ENCODE results near the gene MOB2.

MOB2 gene

DNA sequence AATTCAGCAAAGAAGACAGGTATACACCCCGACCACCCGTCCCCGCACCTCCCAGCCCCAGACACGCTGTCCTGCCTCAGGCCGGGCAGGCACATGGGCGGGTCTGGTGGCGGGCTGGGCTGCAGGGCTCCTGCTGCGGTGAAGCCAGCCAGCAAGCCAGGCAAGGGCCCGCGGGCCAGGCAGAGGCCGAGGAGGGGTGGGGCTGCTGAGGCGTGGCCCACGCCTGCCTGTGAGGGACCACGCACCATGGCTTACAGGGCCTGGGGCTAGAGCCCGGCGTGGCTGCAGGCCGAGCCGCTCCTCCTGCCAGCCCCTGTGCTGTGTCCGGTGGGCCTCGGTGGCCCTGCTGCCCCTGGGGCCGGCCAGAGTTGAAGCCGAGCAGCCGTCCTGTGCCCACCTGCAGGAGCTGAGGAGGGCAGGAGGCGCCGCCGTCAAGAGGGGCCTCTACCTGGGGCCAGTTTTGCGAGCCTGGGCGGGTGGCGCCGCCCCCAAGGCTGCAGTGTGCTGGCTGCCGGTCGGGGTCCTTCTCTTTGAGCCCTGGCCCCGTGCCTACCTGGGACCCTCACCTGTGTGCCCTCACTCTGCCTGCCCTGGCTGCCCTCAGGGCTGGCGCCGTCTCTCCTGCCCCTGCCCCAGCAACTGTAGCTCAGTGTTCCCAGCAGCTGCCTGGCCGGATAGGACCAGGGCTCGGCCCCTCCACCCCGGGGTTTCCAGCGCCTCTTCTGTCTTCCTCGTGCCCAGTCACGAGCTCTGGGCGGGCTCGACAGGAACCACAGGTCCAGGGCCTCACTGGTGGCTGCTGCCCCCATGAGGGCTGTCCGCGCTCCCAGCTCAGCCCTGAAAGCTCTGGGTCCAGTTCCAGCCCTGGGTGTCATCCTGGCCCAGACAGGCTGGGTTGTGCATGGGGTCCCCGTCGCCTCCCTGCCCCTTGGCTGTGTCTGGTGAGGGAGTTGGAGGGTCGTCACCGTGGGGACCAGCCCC is 38.4 kb downstream of the MOB2 start:
- peaks cover 12% of the 10 kb centered on the region for H3K27me3 ChIP-seq (ENCODE audit: control insufficient read depth, insufficient read depth, low read length)
- H3K4me3 ChIP-seq (ENCODE audit: low read length) = no peak overlapping the region
- no peak overlapping the region for H3K4me2 ChIP-seq (ENCODE audit: low read length)
- no peaks in the 10 kb centered on the region for H3K36me3 ChIP-seq (ENCODE audit: insufficient read depth, low read length)
- H3K4me1 ChIP-seq (ENCODE audit: control insufficient read depth, insufficient read depth, low read length) = no peaks in the 10 kb centered on the region
- no peak overlapping the region for H3K9ac ChIP-seq (ENCODE audit: low read depth, low read length)
- H3K9me3 ChIP-seq (replicated peaks; ENCODE audit: low read length) = no peaks in the 10 kb centered on the region

DNA sequence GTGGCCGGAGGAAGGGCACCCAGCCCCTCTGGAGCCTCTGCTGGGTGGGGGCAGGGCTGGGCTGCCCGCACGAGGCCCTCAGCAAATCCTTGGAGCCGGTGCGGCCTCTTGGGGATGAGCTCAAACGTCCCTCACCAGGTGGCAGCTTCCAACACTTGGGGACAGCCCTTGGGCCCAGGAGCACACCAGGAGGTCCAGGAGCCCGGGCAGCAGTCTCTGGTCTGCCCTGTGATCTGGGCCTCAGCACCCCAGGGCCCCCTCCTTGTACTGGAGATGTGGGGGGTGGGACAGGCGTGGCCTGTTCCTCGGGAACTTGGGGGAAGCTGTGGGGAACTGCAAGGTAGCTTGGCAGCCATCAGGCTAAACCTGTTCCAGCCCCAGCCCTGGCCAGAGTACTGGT is 40.0 kb downstream of the MOB2 start:
- Histone ChIP-seq H3K9me3 (replicated peaks; ENCODE audit: low read length) (no peaks in the 10 kb centered on the region), H3K4me1 (ENCODE audit: control insufficient read depth, insufficient read depth, low read length) (no peaks in the 10 kb centered on the region), H3K27me3 (ENCODE audit: control insufficient read depth, insufficient read depth, low read length) (no peaks in the 10 kb centered on the region), H3K36me3 (ENCODE audit: insufficient read depth, low read length) (no peaks in the 10 kb centered on the region), H3K9ac (ENCODE audit: low read depth, low read length) (no peak overlapping the region), H3K4me3 (ENCODE audit: low read length) (no peak overlapping the region), H3K4me2 (ENCODE audit: low read length) (no peak overlapping the region)

DNA sequence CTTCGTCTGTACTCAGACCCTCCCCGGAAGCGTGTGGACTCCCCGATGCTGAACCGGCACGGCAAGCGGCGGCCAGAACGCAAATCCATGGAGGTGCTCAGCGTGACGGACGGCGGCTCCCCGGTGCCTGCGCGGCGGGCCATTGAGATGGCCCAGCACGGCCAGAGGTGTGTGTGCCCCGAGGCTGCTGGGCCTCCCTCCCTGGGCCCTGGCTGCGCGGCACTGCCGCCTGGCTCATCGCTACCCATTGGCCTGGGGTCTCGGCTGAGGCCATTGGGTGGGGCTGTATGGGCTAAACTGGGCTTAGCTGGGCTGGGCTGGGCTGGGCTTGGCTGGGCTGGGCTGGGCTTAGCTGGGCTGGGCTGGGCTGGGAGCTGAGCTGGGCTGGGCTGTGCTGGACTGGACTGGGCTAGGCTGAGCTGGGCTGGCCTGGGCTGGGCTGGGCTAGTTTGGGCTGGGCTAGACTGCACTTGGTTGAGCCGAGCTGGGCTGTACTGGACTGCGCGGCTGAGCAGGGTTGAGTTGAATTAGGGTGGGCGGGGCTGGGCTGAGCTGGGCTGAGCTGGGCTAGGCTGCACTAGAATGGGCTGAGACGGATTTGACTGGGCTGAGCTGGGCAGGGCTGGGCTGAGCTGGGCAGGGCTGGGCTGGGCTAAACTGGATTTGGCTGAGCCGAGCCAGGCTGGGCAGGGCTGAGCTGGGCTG is 40.7 kb downstream of the MOB2 start:
- no peaks in the 10 kb centered on the region for H3K9me3 ChIP-seq (replicated peaks; ENCODE audit: low read length)
- no peaks in the 10 kb centered on the region for H3K4me1 ChIP-seq (ENCODE audit: control insufficient read depth, insufficient read depth, low read length)
- no peaks in the 10 kb centered on the region for H3K27me3 ChIP-seq (ENCODE audit: control insufficient read depth, insufficient read depth, low read length)
- no peaks in the 10 kb centered on the region for H3K36me3 ChIP-seq (ENCODE audit: insufficient read depth, low read length)
- no peak overlapping the region for H3K4me3 ChIP-seq (ENCODE audit: low read length)
- no peak overlapping the region for H3K9ac ChIP-seq (ENCODE audit: low read depth, low read length)
- H3K4me2 ChIP-seq (ENCODE audit: low read length) = no peak overlapping the region

DNA sequence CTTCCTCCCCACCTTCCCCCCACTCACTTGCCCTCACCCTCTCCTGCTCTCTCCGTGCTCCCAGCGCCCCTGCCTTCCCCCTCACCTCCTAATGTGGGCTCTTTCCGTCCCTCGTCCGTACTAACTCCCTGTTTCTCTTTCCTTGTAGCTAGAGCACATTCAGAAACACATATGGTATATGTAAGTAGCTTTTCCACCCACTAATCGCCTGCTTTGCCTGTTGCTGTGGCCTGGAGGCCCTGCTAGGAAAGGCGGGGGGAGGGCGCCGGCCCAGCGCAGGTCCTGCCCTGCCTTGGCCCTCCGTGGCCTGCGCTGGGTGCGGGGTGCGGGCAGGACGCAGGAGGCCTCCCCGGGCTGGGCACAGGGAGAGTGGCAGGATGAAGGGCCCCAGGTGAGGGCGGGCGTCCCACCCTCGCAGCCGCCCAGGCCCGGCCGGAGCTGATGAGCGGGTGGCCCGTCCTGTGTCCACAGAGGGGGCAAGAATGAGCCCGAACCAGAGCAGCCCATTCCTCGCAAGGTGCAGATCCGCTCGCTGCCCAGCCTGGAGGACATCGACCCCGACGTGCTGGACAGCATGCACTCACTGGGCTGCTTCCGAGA is 41.7 kb downstream of the MOB2 start:
- Histone ChIP-seq H3K4me1 (ENCODE audit: control insufficient read depth, insufficient read depth, low read length) (no peaks in the 10 kb centered on the region), H3K27me3 (ENCODE audit: control insufficient read depth, insufficient read depth, low read length) (peaks cover 2% of the 10 kb centered on the region), H3K36me3 (ENCODE audit: insufficient read depth, low read length) (no peaks in the 10 kb centered on the region), H3K4me2 (ENCODE audit: low read length) (no peak overlapping the region), H3K9ac (ENCODE audit: low read depth, low read length) (no peak overlapping the region), H3K4me3 (ENCODE audit: low read length) (no peak overlapping the region), H3K9me3 (replicated peaks; ENCODE audit: low read length) (no peaks in the 10 kb centered on the region)

- Histone ChIP-seq H3K4me2 (ENCODE audit: low read length) (no peak overlapping the region), H3K4me3 (ENCODE audit: low read length) (no peak overlapping the region), H3K36me3 (ENCODE audit: insufficient read depth, low read length) (no peaks in the 10 kb centered on the region), H3K9ac (ENCODE audit: low read depth, low read length) (no peak overlapping the region), H3K9me3 (replicated peaks; ENCODE audit: low read length) (no peaks in the 10 kb centered on the region), H3K27me3 (ENCODE audit: control insufficient read depth, insufficient read depth, low read length) (peaks cover 3% of the 10 kb centered on the region), H3K4me1 (ENCODE audit: control insufficient read depth, insufficient read depth, low read length) (no peaks in the 10 kb centered on the region)
Measured at GRCh38 chr11:1444321-1444720, 42.3 kb downstream of the MOB2 start.

DNA sequence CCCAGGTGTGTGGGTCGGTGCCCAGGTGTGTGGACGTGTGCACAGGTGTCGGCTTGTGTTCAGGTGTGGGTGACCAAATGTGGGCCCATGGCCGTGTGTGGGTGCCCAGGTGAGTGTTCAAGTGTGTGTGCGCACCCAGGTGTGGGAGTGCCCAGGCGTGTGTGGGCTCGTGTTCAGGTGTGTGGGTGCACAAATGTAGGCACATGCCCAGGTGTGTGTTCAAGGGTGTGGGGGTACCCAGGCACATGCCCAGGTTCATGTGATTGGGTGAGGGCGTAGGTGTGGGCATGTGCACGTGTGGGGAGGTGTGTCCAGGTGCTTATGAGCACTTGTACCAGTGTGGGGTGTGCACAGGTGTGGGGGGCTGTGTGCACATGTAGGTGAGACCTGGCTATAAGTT is 42.8 kb downstream of the MOB2 start:
- Histone ChIP-seq H3K9ac (ENCODE audit: low read depth, low read length) (no peak overlapping the region), H3K4me1 (ENCODE audit: control insufficient read depth, insufficient read depth, low read length) (no peaks in the 10 kb centered on the region), H3K36me3 (ENCODE audit: insufficient read depth, low read length) (no peaks in the 10 kb centered on the region), H3K4me2 (ENCODE audit: low read length) (no peak overlapping the region), H3K9me3 (replicated peaks; ENCODE audit: low read length) (no peaks in the 10 kb centered on the region), H3K27me3 (ENCODE audit: control insufficient read depth, insufficient read depth, low read length) (peaks cover 3% of the 10 kb centered on the region), H3K4me3 (ENCODE audit: low read length) (no peak overlapping the region)

DNA sequence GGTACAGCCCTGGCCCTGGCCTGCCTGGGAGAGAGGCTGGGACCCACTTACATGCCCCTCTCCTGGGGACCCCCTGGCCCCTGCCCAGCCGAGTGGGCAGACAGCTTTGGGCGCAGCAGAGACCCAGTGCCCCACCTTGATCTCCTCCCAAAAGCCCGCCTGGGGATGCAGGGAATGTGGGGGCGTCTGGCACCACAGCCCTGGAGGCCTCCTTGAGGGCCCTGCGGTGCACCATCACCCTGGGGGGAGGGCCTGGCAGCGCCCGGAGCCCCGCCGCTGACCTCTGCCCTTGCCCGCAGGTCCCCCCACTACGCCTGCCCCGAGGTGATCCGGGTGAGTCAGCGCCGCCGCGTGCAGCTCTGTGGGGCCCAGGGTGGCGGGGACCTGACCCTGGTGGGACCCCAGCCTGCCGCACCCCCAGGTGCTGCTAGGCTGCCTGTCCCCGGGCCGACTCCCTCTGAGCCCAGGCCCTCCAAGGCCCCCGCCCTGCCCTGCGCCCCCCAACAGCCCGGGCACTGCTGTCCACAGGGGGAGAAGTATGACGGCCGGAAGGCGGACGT is 43.7 kb downstream of the MOB2 start:
- Histone ChIP-seq H3K9ac (ENCODE audit: low read depth, low read length) (no peak overlapping the region), H3K9me3 (replicated peaks; ENCODE audit: low read length) (no peaks in the 10 kb centered on the region), H3K27me3 (ENCODE audit: control insufficient read depth, insufficient read depth, low read length) (peaks cover 3% of the 10 kb centered on the region), H3K4me2 (ENCODE audit: low read length) (no peak overlapping the region), H3K4me3 (ENCODE audit: low read length) (no peak overlapping the region), H3K4me1 (ENCODE audit: control insufficient read depth, insufficient read depth, low read length) (no peaks in the 10 kb centered on the region), H3K36me3 (ENCODE audit: insufficient read depth, low read length) (no peaks in the 10 kb centered on the region)

GRCh38 chr11:1442163-1442562 is 44.4 kb downstream of the MOB2 start:
- H3K27me3 ChIP-seq (ENCODE audit: control insufficient read depth, insufficient read depth, low read length) = peaks cover 5% of the 10 kb centered on the region
- no peaks in the 10 kb centered on the region for H3K4me1 ChIP-seq (ENCODE audit: control insufficient read depth, insufficient read depth, low read length)
- no peaks in the 10 kb centered on the region for H3K36me3 ChIP-seq (ENCODE audit: insufficient read depth, low read length)
- no peak overlapping the region for H3K9ac ChIP-seq (ENCODE audit: low read depth, low read length)
- H3K4me3 ChIP-seq (ENCODE audit: low read length) = no peak overlapping the region
- H3K9me3 ChIP-seq (replicated peaks; ENCODE audit: low read length) = no peaks in the 10 kb centered on the region
- no peak overlapping the region for H3K4me2 ChIP-seq (ENCODE audit: low read length)

GRCh38 chr11:1440496-1440895 is 46.1 kb downstream of the MOB2 start:
- Histone ChIP-seq H3K9ac (ENCODE audit: low read depth, low read length) (no peak overlapping the region), H3K9me3 (replicated peaks; ENCODE audit: low read length) (no peaks in the 10 kb centered on the region), H3K4me2 (ENCODE audit: low read length) (no peak overlapping the region), H3K4me3 (ENCODE audit: low read length) (no peak overlapping the region), H3K27me3 (ENCODE audit: control insufficient read depth, insufficient read depth, low read length) (peaks cover 7% of the 10 kb centered on the region), H3K36me3 (ENCODE audit: insufficient read depth, low read length) (no peaks in the 10 kb centered on the region), H3K4me1 (ENCODE audit: control insufficient read depth, insufficient read depth, low read length) (no peaks in the 10 kb centered on the region)

DNA sequence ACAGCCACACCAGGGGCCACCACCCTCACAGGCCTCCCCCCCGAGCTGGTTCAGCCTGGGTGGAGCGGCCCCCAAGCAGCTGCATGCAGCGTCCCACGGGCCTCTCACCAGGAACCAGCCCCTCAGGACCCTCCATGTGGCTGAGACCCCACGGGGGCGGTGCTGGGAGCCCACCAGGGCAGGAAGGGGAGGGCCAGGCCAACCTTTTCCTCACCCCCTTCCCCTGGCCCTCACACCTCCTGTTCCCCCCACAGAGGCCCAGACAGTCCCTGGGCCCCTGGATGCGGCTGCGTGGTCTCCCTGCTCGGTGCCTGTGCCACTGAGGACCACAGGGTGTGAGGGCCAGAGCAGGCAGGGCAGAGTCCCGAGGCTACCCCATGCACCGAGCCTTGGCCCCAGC is 46.5 kb downstream of the MOB2 start:
- no peak overlapping the region for H3K4me2 ChIP-seq (ENCODE audit: low read length)
- H3K9ac ChIP-seq (ENCODE audit: low read depth, low read length) = no peak overlapping the region
- no peak overlapping the region for H3K4me3 ChIP-seq (ENCODE audit: low read length)
- H3K9me3 ChIP-seq (replicated peaks; ENCODE audit: low read length) = no peaks in the 10 kb centered on the region
- no peaks in the 10 kb centered on the region for H3K4me1 ChIP-seq (ENCODE audit: control insufficient read depth, insufficient read depth, low read length)
- H3K27me3 ChIP-seq (ENCODE audit: control insufficient read depth, insufficient read depth, low read length) = peaks cover 7% of the 10 kb centered on the region
- H3K36me3 ChIP-seq (ENCODE audit: insufficient read depth, low read length) = no peaks in the 10 kb centered on the region

- Histone ChIP-seq H3K4me3 (ENCODE audit: low read length) (no peak overlapping the region), H3K36me3 (ENCODE audit: insufficient read depth, low read length) (no peaks in the 10 kb centered on the region), H3K4me2 (ENCODE audit: low read length) (no peak overlapping the region), H3K4me1 (ENCODE audit: control insufficient read depth, insufficient read depth, low read length) (no peaks in the 10 kb centered on the region), H3K27me3 (ENCODE audit: control insufficient read depth, insufficient read depth, low read length) (peaks cover 7% of the 10 kb centered on the region), H3K9me3 (replicated peaks; ENCODE audit: low read length) (no peaks in the 10 kb centered on the region), H3K9ac (ENCODE audit: low read depth, low read length) (no peak overlapping the region)
Measured at GRCh38 chr11:1439341-1439740, 47.2 kb downstream of the MOB2 start.
